GM12891 (cell line): ENCODE data around the gene MYORG.

Experiments
- DNase-seq: peaks from one replicate; pipeline ENCODE4 v3.0.0; 2011; ENCODE audit warnings: low spot score; ENCODE audit not compliant: insufficient read length
- FAIRE-seq: peaks from 2 replicates; lab custom pipeline; 2011; peaks lifted over from hg19 to GRCh38; lab: Jason Lieb, UNC
- PAX5 ChIP-seq: IDR thresholded peaks from 2 replicates; pipeline ENCODE4 v1.6.1; 2011; ENCODE audit warnings: low read length, moderate library complexity, mild to moderate bottlenecking; ENCODE audit not compliant: insufficient read depth, severe bottlenecking
- POLR2A ChIP-seq: IDR thresholded peaks from 2 replicates; pipeline ENCODE4 v1.6.1; 2011; ENCODE audit warnings: low read depth, low read length, control low read depth
- POLR2AphosphoS5 ChIP-seq: IDR thresholded peaks from 2 replicates; pipeline ENCODE4 v1.6.1; 2011; ENCODE audit warnings: low read depth, low read length, control low read depth
- POU2F2 ChIP-seq: IDR thresholded peaks from 2 replicates; pipeline ENCODE4 v1.6.1; 2011; ENCODE audit warnings: low read depth, mild to moderate bottlenecking, control low read depth, low read length, moderate library complexity
- SPI1 ChIP-seq: IDR thresholded peaks from 2 replicates; pipeline ENCODE4 v1.6.1; 2011; ENCODE audit warnings: low read depth, low read length, control low read depth
- TAF1 ChIP-seq: IDR thresholded peaks from 2 replicates; pipeline ENCODE4 v1.6.1; 2011; ENCODE audit warnings: low read depth, low read length, control low read depth

Gene MYORG

GRCh38 chr9:34334916-34335315 lies 41.8 kb downstream of the MYORG start:
- FAIRE-seq (no peak), DNase-seq (no peak)
- TF ChIP-seq POLR2A (no peak), SPI1 (no peak), TAF1 (no peak), POU2F2 (no peak), PAX5 (no peak), POLR2AphosphoS5 (no peak)

- no peak for TF ChIP-seq TAF1
- no peak for TF ChIP-seq POLR2AphosphoS5
- no peak for TF ChIP-seq POU2F2
- no peak for TF ChIP-seq SPI1
- TF ChIP-seq POLR2A = no peak
- no peak for TF ChIP-seq PAX5
- no peak for DNase-seq
Measured at GRCh38 chr9:34334337-34334824, 42.3 kb downstream of the MYORG start.

GRCh38 chr9:34333836-34334235 lies 42.9 kb downstream of the MYORG start:
- FAIRE-seq (no peak), DNase-seq (no peak)
- TF ChIP-seq TAF1 = no peak
- TF ChIP-seq PAX5 = no peak
- no peak for TF ChIP-seq POLR2AphosphoS5
- no peak for TF ChIP-seq POU2F2
- no peak for TF ChIP-seq SPI1
- TF ChIP-seq POLR2A = no peak

More at GRCh38 chr9:34334337-34334824, 42.3 kb downstream of the MYORG start:
- FAIRE-seq = no peak

- FAIRE-seq (no peak), DNase-seq (no peak)
- TF ChIP-seq POLR2AphosphoS5 (no peak), TAF1 (no peak), PAX5 (no peak), POLR2A (no peak), SPI1 (no peak), POU2F2 (no peak)
Measured at GRCh38 chr9:34332076-34332964, 44.4 kb downstream of the MYORG start.

GRCh38 chr9:34331196-34331595 lies 45.5 kb downstream of the MYORG start:
- no peak for TF ChIP-seq POLR2AphosphoS5
- no peak for TF ChIP-seq POLR2A
- TF ChIP-seq TAF1 = no peak
- TF ChIP-seq SPI1 = no peak
- no peak for TF ChIP-seq POU2F2
- TF ChIP-seq PAX5 = no peak
- FAIRE-seq = no peak
- DNase-seq = no peak

- FAIRE-seq (peak; percentile 99), DNase-seq (peak; percentile 85)
- peak; percentile 65 for TF ChIP-seq POU2F2
- TF ChIP-seq TAF1 = peak; percentile 92
- TF ChIP-seq POLR2AphosphoS5 = peak; percentile 87
- no peak for TF ChIP-seq SPI1
- peak; percentile 90; the same call in 1 of the 2 replicates for TF ChIP-seq POLR2A
- peak; percentile 34 for TF ChIP-seq PAX5
Measured at GRCh38 chr9:34328987-34329832, 47.5 kb downstream of the MYORG start, which contains the start of the genes KIF24 and NUDT2. TSS of gene KIF24 (minus strand) at chr9:34329268. CDS start at chr9:34311346, 17,922 bp downstream. TSS of gene NUDT2 (plus strand) at chr9:34329569. CDS start at chr9:34339040, 9,471 bp downstream.

- no peak for DNase-seq
- no peak for FAIRE-seq
- no peak for TF ChIP-seq POU2F2
- TF ChIP-seq POLR2A = no peak
- no peak for TF ChIP-seq TAF1
- no peak for TF ChIP-seq POLR2AphosphoS5
- no peak for TF ChIP-seq PAX5
- TF ChIP-seq SPI1 = no peak
Measured at GRCh38 chr9:34328500-34328986, 48.2 kb downstream of the MYORG start.

- no peak for FAIRE-seq
- TF ChIP-seq PAX5 = no peak
- TF ChIP-seq POLR2A = no peak
- no peak for TF ChIP-seq POU2F2
Measured at GRCh38 chr9:34326690-34327089, 50.0 kb downstream of the MYORG start.

More at GRCh38 chr9:34326690-34327089, 50.0 kb downstream of the MYORG start:
- no peak for DNase-seq
